ENCODE results near the gene R3HDM2.

- TF ChIP-seq CTCF (IDR thresholded peaks at IDR 0.05; ENCODE audit: insufficient read depth, low read depth, low read length) (no peak), EZH2 (IDR thresholded peaks at IDR 0.05; ENCODE audit: insufficient read depth, low read length) (no peak)
Observed at GRCh38 chr12:57377103-57377840, 53.6 kb downstream of the R3HDM2 start.

Data from astrocyte (in vitro differentiated cells and primary cell).